Fibroblast of upper back skin (primary cell): Measurements from ENCODE around the gene PHPT1.
"Not testable (repeated sequence)": the region's sequence is repeated elsewhere in the genome, so short reads cannot be mapped to it uniquely, and the experiment has no call there.

Source experiments
- DNase-seq: peaks from one replicate; pipeline ENCODE4 v3.0.0-alpha.2; 2013

Gene PHPT1

DNA sequence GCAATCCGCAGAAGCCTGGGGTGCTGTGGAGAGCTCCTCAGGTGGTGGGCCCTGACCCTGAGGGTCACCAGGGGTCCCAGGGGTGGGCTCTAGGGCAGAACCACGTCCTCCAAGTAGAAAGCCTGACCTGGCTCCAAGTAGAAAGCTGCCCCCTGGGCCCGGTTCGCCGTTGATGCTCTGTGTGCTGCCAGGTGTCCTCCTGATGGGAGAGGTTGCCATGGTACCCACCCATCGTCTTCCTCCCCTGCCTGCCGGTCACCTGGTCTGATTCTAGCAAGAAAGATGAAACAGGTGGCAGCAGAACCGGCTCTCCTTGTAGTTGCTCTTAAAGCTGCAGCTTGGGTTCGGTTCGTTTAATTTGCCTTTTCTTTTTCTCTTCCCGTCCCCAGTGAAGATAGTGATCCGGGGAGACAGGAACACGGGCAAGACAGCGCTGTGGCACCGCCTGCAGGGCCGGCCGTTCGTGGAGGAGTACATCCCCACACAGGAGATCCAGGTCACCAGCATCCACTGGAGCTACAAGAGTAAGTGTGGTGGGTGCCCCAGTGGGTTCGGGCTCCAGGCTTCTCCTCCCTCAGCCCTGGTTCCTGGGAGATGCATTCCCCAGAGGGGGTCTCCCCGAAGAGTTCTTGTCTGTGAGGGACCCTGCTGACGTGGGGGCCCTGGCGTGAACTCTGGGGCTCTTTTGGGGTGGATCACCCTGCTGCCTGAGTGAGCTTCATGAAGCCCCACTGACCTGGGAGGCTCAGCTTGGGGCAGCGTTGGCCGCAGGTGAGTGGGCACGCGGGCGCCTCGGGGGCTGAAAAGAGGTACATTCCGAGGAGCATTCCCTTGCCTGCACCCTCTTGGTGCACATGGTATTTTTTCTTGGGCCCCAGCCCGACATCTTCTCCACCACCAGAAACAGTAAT lies 25.8 kb upstream of the PHPT1 start:
- DNase-seq: no peak

DNA sequence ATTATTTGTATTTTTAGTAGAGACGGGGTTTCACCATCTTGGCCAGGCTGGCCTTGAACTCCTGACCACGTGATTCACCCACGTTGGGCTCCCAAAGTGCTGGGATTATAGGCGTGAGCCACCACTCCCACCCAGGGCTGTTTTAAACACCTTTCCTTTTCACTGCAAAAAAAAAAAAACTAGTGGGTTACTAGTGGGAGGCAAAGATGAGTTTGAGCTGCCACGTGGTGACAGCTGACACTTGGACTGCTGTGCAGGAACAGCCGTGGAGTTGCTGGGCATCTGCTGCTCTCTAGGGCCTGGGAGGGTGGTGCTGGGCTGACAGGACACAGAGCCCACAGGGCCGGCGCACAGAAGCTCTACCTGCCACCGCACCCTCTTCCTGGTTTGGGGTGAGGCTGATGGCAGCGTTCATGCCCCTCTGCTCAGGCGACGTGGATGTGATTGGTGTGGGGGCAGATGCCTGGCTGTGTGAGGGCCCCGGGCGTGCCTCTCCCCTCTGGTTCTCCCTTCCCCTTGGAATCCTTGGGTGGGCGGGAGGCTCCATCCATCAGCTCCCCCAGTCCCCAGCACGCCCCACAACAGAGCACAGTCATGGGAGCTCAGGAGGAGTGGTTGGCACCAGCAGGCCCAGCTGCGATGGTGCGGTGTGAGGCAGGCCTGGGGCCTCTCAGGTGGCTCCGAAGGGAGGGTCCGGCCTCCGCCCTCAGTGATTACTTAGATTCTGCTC lies 24.5 kb upstream of the PHPT1 start:
- DNase-seq: no peak

DNA sequence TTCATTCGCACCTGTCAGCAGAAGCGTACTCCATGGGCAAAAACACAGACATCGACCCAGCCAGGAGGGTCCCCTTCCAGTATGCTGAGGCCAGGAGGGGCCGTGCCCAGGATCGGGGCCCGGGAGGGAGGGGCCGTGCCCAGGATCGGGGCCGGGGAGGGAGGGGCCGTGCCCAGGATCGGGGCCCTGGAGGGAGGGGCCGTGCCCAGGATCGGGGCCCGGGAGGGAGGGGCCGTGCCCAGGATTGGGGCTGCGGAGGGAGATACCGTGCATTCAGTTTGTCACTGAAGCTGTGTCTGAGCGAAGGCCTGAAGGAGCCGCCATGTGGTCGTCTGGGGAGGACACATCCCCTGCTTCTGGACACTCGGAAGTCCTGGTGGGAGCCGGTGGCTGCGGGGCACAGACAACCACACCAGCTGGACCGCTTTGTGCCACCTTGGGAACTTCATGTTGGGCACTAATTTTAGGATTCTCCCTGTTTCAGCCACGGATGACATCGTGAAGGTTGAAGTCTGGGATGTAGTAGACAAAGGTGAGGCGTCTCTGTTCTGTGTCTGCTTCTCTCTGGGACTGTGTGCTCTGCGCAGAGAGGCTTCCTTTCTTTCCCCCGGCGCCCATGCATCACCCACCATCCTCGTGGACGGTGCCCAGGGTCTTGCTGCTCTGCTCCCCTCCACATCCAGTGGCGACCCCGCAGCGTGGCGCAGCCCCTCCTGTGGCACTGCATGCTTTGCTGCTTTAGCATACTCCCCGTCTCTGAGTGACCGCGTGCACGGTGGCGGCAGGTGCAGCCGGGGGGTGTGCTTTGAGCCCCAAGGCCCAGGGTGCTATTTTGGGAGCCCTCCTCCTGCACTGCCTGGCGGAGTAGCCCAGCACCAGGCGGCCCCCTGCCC lies 23.7 kb upstream of the PHPT1 start:
- DNase-seq: no peak

DNA sequence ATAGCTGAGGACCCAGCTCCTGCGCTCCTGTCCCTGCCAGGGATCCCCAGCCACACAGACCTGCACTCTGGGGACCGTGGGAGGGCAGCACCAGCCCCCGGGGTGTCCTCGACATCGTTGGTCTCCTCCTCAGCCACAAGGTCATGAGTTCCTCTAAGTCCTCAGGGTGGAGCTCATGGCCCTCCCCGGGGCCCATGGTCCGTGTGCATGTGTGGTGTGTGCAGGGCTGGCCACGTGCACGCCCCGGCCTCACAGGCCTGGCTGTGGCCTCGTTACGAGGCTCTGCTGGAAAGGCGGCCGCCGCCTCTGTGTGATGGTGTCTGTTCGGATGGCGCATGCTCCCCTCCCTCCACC lies 23.0 kb upstream of the PHPT1 start:
- DNase-seq: no peak

DNA sequence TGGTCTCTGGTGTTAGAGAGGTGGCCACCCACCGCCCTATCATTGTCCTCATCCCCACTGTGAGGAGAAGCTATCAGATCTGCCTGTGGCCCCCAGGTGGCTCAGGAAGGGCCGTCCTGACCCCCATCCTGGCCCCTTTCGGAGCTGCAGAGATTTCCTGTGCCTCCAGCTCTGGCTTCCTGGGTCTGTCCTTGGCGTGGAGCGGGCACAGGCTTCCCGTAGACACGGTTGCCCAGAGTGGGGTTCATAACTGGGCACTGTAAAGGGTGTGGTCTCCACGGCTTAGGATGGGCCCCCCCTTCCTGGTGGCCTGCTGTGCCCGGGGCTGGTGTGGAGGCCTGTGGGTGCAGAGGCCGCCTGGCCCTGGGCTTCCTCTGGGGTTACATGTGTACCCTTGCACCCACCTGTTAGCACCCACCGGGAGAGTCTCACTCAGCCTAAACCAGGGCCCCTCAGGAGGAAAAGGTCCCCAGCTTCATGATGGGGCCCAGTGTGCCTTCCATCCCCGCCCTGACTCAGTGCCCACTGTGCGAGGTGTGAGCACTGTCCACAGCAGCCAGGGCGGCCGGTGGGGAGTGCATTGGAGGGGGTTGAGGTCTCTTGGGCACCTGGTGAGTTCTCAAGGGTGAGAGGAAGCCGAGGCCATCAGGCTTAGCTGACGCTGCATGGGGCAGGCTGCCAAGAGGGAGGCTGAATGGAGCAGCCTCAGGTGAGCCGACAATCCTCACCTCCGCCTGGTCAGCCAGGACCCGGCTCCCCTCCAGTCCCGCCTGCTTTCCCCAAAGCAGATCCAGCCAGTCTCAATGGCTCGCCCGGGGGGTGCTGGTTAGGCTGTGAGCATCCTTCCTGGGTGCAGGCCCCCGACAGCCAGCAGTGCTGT lies 22.3 kb upstream of the PHPT1 start:
- no peak for DNase-seq

DNA sequence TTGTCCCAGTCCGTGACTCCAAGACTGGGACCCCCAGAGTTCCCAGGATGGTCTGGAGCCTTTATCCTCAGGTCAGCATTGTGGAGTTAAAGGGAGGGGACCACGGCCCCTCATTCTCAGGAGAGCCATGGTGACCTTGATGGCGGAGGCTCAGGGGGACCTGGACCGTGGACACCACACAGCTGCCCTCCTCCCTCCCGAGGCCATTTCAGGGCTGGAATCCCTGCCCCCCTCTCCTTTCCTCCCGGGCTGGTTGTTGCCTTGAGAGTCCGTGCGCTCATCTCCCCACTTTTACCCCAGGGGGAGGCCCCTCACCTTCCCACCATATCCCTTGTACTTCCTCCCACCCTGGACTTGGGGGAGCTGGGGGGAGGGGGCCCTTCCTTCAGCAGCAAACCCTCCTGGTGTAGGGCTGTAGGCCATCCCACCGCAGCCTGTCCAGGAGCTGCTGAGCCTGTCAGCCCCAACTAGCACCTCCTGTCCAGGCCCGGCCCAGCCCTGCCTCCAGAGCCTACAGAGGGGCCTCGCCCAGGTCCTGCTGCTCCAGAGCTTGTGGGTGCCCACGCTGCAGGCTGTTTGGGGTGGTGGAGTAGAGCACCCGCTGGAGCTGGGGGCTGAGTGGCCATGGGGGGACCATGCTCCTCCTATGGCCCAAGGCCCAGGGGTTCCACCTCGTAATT lies 21.3 kb upstream of the PHPT1 start:
- no peak for DNase-seq

DNA sequence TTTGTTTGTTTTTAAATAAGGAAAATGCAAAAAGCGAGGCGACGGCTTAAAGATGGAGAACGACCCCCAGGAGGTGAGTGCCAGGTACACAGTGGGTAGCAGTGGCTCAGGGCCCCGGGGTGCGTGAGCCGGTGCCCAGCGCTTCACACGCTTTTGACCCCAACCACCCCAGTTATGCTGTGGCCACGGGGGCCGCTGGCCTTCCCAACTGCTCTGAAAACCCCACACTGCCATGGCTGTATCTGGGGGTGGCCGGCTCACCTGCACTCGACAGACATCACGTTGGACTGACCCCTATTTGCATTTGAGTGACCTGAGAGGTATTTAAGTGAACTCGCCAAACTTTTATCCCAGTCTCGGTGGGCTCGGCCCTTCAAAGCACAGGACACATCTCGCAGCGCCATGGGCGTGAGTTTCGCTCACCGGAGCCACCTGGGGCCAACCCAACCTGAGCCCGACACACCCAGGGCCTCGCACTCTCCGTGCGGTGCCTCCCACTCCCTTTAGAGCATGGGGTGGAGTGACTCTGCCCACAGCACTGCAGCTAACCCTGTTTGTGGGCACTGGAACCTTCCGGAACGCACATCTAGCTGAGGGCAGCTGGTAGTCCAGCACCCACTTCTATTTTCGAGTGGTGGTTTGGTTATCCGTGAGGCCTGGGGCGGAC lies 20.6 kb upstream of the PHPT1 start:
- DNase-seq: no peak

DNA sequence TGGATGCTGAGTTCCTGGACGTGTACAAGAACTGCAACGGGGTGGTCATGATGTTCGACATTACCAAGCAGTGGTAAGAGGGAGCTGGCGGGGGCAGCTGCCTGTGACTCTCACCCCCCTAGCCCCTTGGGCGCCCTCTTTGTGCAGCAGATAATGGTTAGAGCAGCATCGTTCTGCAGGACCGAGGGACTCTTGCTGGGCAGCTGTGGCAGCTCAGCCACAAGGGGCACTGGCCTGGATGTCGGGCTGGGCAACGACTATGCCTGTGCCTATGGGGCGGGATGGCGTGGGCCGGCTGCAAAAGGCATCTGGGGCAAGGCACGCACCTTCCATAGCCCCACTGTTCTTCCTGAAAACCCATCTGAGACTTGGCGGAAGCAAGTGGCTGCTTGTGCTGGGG lies 19.8 kb upstream of the PHPT1 start:
- no peak for DNase-seq

DNA sequence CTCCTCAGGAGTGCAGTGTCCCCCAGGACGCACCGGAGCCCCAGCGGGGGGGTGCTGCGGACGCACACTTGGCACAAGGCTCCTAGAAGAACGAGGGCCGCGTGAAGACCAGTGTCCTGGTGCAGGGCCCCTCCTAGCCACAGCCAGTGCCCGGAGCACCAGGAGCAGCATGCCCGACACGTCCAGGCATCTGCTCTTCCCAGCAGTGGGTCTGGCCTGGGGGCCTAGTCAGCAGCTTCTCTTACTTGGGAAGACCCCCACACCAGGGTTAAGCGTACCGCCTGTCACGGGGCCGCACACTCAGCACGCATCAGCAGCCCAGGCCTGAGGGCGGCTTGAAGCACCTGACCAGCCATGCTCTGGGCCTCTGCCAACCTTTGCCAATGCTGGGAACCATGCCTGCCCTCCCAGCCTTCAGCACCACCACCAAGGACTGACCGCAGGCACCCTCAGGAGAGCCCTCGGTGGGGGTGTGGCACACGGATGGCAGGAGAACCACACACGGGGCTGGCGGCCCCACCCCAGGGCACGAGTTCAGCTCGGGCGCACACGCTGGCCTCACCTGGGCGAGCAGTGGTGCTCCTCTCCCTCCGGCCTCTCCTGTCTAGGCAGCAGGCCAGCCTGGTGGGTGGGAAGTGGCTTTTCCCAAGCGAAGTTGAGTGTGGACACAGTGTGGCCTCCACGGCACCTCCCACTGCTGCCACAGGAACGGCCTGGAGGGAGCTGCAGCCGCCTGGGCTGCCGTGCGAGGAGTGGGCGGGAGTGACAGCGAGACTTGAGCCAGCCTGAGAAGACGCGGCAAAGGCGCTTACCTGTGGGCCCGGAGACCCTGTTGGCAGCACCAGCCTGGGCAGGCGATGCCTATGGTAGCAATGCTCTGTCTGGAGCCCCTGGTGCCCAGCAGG lies 19.0 kb upstream of the PHPT1 start:
- DNase-seq: no peak

DNA sequence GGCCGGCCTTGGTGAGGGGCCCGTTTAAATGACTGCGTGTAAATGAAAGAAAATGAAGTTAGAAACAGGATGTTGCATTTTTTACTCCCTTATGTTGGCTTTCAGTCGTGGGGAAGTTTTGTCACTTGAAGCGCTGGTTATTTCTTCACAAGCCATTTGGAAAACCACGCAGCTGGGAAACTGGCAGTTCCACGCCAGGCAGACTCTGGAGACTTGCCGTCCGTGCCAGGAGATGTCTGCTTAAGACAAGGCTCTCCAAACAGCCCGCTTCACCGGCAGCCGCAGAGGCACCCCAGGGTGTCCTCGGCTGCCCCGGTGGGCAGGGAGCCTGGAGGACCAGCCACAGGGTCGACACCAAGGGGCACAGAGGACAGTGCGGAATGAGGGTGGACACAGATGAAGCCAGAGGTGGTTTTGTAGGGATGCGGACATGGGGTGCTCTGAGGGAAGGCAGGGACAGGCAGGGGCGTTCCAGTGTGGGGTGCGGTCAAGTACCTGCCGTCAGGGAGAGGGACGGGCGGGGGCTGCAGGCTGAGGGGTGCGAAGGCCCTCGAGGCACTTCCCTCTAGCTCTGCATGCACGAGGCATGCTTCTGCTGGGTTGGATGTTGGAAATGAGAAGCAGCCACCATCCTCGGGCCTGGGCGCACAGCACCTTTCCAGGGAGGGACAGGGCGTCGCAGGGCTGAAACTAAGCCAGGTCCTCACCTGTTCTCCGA lies 18.0 kb upstream of the PHPT1 start:
- DNase-seq: no peak

DNA sequence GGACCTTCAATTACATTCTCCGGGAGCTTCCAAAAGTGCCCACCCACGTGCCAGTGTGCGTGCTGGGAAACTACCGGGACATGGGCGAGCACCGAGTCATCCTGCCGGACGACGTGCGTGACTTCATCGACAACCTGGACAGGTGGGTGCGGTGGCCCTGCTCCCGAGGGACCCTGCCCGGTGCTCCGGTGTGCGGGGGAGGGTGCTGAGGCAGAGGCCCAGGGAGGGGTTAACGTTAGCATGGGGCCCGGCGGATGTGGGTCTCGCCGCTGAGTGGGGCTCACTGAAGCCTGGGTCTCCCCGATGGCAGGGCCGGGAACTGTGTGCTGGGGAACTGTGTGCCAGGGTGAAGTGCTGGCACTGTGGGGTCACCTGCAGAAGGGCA lies 17.5 kb upstream of the PHPT1 start:
- no peak for DNase-seq

DNA sequence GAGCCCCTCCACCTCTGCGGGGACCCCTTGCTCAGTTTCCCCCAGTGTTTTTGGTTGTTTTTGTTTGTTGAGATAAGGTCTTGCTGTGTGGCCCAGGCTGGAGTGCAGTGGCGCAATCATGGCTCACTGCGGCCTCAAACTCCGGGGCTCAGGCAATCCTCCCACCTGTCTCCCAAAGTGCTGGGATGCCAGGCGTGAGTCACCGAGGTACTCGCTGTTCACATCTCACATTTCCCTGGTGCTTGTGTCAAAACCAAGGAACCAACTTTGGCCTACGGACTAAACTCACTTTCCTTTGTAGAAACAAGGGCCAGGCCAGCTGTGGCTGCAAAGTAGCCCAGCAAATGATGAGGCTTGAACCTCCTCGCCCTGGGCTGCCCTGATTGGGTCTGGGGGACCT lies 16.6 kb upstream of the PHPT1 start:
- DNase-seq: no peak

DNA sequence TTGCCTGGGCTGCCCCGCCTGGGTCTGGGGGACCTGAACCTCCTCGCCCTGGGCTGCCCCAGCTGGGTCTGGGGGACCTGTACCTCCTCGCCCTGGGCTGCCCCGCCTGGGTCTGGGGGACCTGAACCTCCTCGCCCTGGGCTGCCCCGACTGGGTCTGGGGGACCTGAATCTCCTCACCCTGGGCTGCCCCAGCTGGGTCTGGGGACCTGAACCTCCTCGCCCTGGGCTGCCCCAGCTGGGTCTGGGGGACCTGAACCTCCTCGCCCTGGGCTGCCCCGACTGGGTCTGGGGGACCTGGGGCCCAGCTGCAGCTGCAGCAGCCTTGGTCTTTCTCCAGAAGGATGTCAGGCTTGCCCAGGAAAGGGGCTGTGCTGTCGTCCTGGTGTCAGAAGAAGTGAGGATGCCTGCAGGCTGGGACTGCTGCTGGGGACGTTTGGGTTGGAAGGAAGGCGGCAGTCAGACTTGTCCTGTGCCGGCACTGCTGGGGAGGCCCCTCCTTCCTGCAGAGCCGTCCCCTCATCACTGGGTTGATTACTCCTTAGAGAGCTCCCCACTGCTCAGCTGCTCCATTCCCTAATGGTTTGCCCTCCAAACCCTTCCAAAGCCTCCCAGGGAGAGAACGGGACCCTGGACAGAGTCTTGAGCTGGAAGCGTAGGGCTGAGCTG lies 15.7 kb upstream of the PHPT1 start:
- not testable (repeated sequence) for DNase-seq

DNA sequence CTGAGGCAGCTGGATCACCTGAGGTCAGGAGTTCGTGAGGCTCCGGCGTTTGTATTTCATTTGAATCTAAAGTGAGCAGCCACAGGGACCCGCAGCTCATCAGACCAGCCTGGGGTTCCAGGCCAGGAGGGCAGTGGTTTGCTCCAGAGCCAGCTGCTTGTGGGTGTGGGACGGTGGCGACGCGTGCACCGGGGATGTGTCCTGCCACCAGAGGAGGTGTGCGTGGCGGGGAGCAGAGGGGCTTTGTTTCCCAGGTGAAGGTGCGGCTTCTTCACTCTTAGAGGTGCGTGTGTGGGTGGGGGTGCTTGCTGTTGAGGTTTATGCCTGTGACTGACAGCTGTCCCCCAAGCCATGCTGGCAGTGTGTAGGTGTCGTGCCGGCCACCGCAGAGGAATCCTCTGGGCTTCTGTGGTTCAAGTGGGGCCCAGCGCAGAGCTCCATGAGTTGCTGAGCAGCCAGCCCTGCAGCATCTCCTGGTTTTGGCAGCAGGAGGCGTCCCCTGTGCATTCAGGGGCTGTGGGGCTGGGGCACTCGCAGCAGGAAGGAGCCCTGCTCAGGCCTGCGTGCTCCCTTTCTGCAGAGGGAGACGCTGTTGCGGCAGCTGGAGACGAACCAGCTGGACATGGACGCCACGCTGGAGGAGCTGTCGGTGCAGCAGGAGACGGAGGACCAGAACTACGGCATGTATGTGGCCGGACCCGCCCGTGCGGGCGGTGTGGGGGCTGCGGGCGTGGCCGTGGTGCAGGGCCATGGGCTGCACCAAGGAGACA lies 13.9 kb upstream of the PHPT1 start:
- DNase-seq: no peak

DNA sequence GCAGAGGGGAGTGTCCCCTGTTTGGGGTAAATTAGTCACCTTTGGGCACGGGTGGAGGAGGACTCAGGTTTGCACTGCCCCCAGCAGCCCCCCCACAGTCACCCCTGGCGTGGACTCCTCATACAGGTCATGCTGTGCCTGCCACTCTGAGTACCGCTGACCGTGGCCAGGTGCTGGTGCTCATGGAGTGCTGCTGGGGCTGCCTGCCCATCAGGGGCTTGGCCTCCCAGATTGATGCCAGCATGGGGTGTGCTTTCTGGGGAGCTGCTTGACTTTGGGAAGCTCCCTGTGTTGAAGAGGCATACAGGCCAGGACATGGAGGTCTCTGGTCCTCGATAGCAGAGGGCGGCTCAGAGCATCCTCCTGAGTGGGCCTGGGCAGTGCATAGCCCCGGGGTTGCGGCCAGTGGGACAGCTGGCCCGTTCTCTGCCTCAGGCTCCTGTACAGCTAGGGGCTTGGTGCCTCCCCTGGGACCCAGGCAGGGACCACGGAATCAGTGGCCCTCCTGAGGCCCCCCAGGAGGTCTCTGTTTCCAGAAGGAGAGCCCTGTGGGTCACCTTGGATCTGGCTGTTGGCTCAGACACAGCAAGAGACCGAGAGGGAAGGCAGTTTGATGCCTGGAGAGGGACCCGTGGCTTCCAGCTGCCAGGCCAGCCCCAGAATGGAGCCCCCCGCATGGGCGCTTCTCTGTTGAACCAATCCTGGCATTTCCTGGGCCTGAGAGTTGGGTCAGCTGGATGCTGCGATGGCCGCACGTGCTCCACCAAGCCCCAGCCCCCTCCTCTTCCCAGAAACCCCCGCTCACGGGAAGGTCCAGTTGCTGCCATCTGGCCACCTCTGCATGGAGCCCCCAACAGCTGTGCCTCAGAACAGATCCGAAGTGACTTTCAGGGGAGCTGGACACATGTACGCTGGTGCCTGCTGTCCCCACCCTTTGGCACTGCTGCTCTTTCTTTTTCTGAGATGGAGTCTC lies 13.0 kb upstream of the PHPT1 start:
- no peak for DNase-seq

DNA sequence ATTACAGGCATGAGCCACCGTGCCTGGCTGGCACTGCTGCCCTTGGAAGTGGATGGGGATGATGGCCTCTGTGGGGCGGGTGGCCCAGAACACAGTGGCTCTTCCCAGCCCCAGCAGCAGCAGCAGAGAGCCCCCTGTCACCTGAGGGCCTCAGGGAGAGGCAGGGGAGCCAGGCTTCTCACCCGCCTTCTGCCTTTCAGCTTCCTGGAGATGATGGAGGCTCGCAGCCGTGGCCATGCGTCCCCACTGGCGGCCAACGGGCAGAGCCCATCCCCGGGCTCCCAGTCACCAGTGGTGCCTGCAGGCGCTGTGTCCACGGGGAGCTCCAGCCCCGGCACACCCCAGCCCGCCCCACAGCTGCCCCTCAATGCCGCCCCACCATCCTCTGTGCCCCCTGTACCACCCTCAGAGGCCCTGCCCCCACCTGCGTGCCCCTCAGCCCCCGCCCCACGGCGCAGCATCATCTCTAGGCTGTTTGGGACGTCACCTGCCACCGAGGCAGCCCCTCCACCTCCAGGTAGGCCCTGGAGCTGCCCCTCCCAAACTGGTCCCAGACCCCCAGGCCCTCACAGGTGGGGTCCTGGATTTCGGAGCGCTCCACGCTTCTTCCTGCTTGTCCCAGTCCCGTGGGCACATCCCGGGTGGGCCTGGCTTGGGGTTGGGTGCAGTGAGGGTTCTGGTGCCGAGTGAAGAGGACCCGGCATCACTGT lies 11.9 kb upstream of the PHPT1 start:
- DNase-seq: no peak
